Measurements from ENCODE around the gene PAXX.

DNA sequence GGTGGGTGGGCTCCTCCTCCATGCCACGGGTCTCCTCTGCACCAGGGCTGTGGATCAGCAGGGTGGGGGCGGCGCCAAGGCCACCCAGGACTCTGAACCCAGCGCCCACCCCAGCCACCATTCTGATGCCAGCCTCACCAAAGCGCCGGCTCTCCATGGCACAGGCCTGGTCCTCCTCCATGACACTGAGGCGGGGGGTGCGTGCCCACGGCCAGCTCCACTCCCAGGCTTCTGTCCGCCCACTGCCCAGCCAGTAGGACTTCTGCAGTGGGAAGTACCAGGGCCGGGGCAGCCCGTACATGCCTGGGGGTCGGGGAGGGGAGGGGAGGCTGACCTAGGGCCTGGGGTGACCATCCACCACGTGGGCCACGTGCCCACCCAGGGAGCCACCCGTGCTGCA is 24.2 kb downstream of the PAXX start:
- TF ChIP-seq POLR2A (IDR thresholded peaks at IDR 0.05) = no peak
- TF ChIP-seq, protein P1, sequence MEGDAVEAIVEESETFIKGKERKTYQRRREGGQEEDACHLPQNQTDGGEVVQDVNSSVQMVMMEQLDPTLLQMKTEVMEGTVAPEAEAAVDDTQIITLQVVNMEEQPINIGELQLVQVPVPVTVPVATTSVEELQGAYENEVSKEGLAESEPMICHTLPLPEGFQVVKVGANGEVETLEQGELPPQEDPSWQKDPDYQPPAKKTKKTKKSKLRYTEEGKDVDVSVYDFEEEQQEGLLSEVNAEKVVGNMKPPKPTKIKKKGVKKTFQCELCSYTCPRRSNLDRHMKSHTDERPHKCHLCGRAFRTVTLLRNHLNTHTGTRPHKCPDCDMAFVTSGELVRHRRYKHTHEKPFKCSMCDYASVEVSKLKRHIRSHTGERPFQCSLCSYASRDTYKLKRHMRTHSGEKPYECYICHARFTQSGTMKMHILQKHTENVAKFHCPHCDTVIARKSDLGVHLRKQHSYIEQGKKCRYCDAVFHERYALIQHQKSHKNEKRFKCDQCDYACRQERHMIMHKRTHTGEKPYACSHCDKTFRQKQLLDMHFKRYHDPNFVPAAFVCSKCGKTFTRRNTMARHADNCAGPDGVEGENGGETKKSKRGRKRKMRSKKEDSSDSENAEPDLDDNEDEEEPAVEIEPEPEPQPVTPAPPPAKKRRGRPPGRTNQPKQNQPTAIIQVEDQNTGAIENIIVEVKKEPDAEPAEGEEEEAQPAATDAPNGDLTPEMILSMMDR (IDR thresholded peaks at IDR 0.05) = no peak
